H9 (cell line): ENCODE data around the gene KLF6. TPM values are rescaled to one million over a fixed set of nuclear protein-coding genes. Genes with fewer than 3 reads are reported as not detected.
A peak's percentile ranks its signal among the peaks of the same experiment; 100 is the strongest.

Source experiments
- DNase-seq: peaks from one replicate; pipeline ENCODE4 v3.0.0-alpha.2; 2017
- H2AFZ ChIP-seq: one replicate; pipeline ENCODE4 v1.6.1; 2013; ENCODE audit warnings: mild to moderate bottlenecking, low read length, control low read depth, moderate library complexity
- H2AK5ac ChIP-seq: 2 replicates; pipeline ENCODE4 v1.6.1; 2013; ENCODE audit warnings: low read length, control low read depth, mixed read lengths; ENCODE audit not compliant: insufficient read length
- H2BK120ac ChIP-seq: one replicate; pipeline ENCODE4 v1.6.1; 2013; ENCODE audit warnings: low read depth, mild to moderate bottlenecking, low read length, control low read depth, inconsistent platforms; ENCODE audit not compliant: poor library complexity, severe bottlenecking
- H2BK12ac ChIP-seq: 2 replicates; pipeline ENCODE4 v1.6.1; 2013; ENCODE audit warnings: low read length, control low read depth, mixed read lengths, low read depth; ENCODE audit not compliant: insufficient read length
- H2BK15ac ChIP-seq: 2 replicates; pipeline ENCODE4 v1.6.1; 2013; ENCODE audit warnings: low read depth, low read length, control low read depth
- H2BK20ac ChIP-seq: one replicate; pipeline ENCODE4 v1.6.1; 2013; ENCODE audit warnings: low read depth, mild to moderate bottlenecking, low read length, control low read depth, inconsistent platforms; ENCODE audit not compliant: poor library complexity, severe bottlenecking
- H2BK5ac ChIP-seq: 2 replicates; pipeline ENCODE4 v1.6.1; 2013; ENCODE audit warnings: low read length, control low read depth, mixed read lengths; ENCODE audit not compliant: insufficient read length
- H3K14ac ChIP-seq: 2 replicates; pipeline ENCODE4 v1.6.1; 2013; ENCODE audit warnings: low read length, control low read depth; ENCODE audit not compliant: insufficient read depth
- H3K18ac ChIP-seq: 2 replicates; pipeline ENCODE4 v1.6.1; 2013; ENCODE audit warnings: low read depth, mild to moderate bottlenecking, mixed read lengths, low read length, control low read depth; ENCODE audit not compliant: insufficient read length
- H3K23ac ChIP-seq: 2 replicates; pipeline ENCODE4 v1.6.1; 2013; ENCODE audit warnings: low read length, control low read depth, mixed read lengths, low read depth; ENCODE audit not compliant: insufficient read length
- H3K23me2 ChIP-seq: 2 replicates; pipeline ENCODE4 v1.6.1; 2013; ENCODE audit warnings: low read depth, mild to moderate bottlenecking, mixed read lengths, low read length, control low read depth; ENCODE audit not compliant: insufficient read length, poor library complexity, severe bottlenecking
- H3K27ac ChIP-seq: 2 replicates; pipeline ENCODE4 v1.5.1; 2013; ENCODE audit warnings: low read length, control low read depth, mixed read lengths, low read depth; ENCODE audit not compliant: insufficient read length
- H3K27me3 ChIP-seq: 2 replicates; pipeline ENCODE4 v1.6.1; 2013; ENCODE audit warnings: low read length, control low read depth, inconsistent platforms; ENCODE audit not compliant: insufficient read depth
- H3K4ac ChIP-seq: 2 replicates; pipeline ENCODE4 v1.6.1; 2013; ENCODE audit warnings: low read depth, mild to moderate bottlenecking, control low read depth, inconsistent platforms, low read length, moderate library complexity
- H3K4me1 ChIP-seq: 2 replicates; pipeline ENCODE4 v1.6.1; 2013; ENCODE audit warnings: low read length, control low read depth, inconsistent platforms; ENCODE audit not compliant: insufficient read depth
- H3K4me2 ChIP-seq: 2 replicates; pipeline ENCODE4 v1.6.1; 2013; ENCODE audit warnings: low read length, control low read depth, mixed read lengths; ENCODE audit not compliant: insufficient read length, insufficient read depth
- H3K56ac ChIP-seq: 2 replicates; pipeline ENCODE4 v1.6.1; 2013; ENCODE audit warnings: low read depth, mild to moderate bottlenecking, mixed read lengths, low read length, control low read depth; ENCODE audit not compliant: insufficient read length
- H3K79me1 ChIP-seq: 2 replicates; pipeline ENCODE4 v1.6.1; 2013; ENCODE audit warnings: low read depth, mild to moderate bottlenecking, moderate library complexity, low read length, control low read depth, inconsistent platforms; ENCODE audit not compliant: insufficient read depth, poor library complexity, severe bottlenecking
- H3K79me2 ChIP-seq: 2 replicates; pipeline ENCODE4 v1.6.1; 2013; ENCODE audit warnings: low read length, control low read depth, inconsistent platforms; ENCODE audit not compliant: insufficient read depth
- H3K9ac ChIP-seq: 2 replicates; pipeline ENCODE4 v1.6.1; 2013; ENCODE audit warnings: low read length, control low read depth, mixed read lengths; ENCODE audit not compliant: insufficient read length; ENCODE audit errors: extremely low read depth
- H3K9me3 ChIP-seq: one replicate; pipeline ENCODE4 v1.6.1; 2013; ENCODE audit warnings: low read depth, low read length, inconsistent platforms; ENCODE audit not compliant: control insufficient read depth
- H3T11ph ChIP-seq: one replicate; pipeline ENCODE4 v1.6.1; 2013; ENCODE audit warnings: mild to moderate bottlenecking, low read length, control low read depth, inconsistent platforms
- H4K20me1 ChIP-seq: one replicate; pipeline ENCODE4 v1.6.1; 2013; ENCODE audit not compliant: control insufficient read depth, insufficient read length, insufficient read depth
- H4K5ac ChIP-seq: 2 replicates; pipeline ENCODE4 v1.6.1; 2013; ENCODE audit warnings: low read depth, mild to moderate bottlenecking, mixed read lengths, low read length, control low read depth; ENCODE audit not compliant: insufficient read length
- H4K8ac ChIP-seq: replicated peaks from 2 replicates; pipeline ENCODE4 v1.6.1; 2013; ENCODE audit warnings: low read length, control low read depth, mixed read lengths, low read depth; ENCODE audit not compliant: insufficient read length
- H4K91ac ChIP-seq: 2 replicates; pipeline ENCODE4 v1.6.1; 2013; ENCODE audit warnings: low read depth, mild to moderate bottlenecking, moderate library complexity, mixed read lengths, low read length, control low read depth; ENCODE audit not compliant: insufficient read length
- H3K27ac Mint-ChIP-seq, 3 experiments: 2 replicates in 2 of 3; 3 replicates in 1 of 3; pipeline ENCODE4 v1.8.0; 2020 to 2021; ENCODE audit warnings: mixed read lengths in 3 of 3, mild to moderate bottlenecking in 1 of 3, moderate library complexity in 1 of 3
- H3K27me3 Mint-ChIP-seq: 2 replicates; pipeline ENCODE4 v1.8.0; 2021; ENCODE audit warnings: low read depth, mild to moderate bottlenecking, moderate library complexity, mixed read lengths
- H3K36me3 Mint-ChIP-seq, 3 experiments: 2 replicates in 2 of 3; 3 replicates in 1 of 3; pipeline ENCODE4 v1.8.0; 2020 to 2021; ENCODE audit warnings: low read depth in 3 of 3, mixed read lengths in 3 of 3; ENCODE audit not compliant: insufficient read depth in 1 of 3
- H3K4me1 Mint-ChIP-seq, 2 experiments: 2 replicates each; pipeline ENCODE4 v1.8.0; 2020; ENCODE audit warnings: mixed read lengths in 2 of 2
- H3K4me3 Mint-ChIP-seq, 2 experiments: 2 replicates in 1 of 2; 3 replicates in 1 of 2; pipeline ENCODE4 v1.8.0; 2020 to 2021; ENCODE audit warnings: mild to moderate bottlenecking in 2 of 2, mixed read lengths in 2 of 2, moderate library complexity in 1 of 2
- H3K9me3 Mint-ChIP-seq, 2 experiments: 2 replicates in 1 of 2; 3 replicates in 1 of 2; pipeline ENCODE4 v1.8.0; 2020; ENCODE audit warnings: mild to moderate bottlenecking in 2 of 2, mixed read lengths in 2 of 2, moderate library complexity in 1 of 2
- WGBS: extraction: QIAGEN DNeasy Blood & Tissue Kit; methylation state at CpG from one replicate; pipeline ENCODE4 v1.1.7; 2013; ENCODE audit warnings: missing lambda C conversion rate, low lambda C conversion rate, mixed read lengths; ENCODE audit not compliant: insufficient read length; ENCODE audit errors: extremely low coverage; 5-methylcytosine and 5-hydroxymethylcytosine counted together
- total RNA-seq: library from RNA; stranded (reverse); gene quantifications from 2 replicates; pipeline ENCODE4 v1.2.1, GENCODE V29; 2021
- TF ChIP-seq, protein P1 (sequence below): fragments of 200-600 bp; sonication (generic); conservative IDR thresholded peaks from 3 replicates; pipeline ENCODE4 v1.8.0; 2021; ENCODE audit warnings: antibody characterized with exemption, mild to moderate bottlenecking

KLF6 gene
- total RNA-seq, 1 experiment from 2014 or later = 19.3 TPM

DNA sequence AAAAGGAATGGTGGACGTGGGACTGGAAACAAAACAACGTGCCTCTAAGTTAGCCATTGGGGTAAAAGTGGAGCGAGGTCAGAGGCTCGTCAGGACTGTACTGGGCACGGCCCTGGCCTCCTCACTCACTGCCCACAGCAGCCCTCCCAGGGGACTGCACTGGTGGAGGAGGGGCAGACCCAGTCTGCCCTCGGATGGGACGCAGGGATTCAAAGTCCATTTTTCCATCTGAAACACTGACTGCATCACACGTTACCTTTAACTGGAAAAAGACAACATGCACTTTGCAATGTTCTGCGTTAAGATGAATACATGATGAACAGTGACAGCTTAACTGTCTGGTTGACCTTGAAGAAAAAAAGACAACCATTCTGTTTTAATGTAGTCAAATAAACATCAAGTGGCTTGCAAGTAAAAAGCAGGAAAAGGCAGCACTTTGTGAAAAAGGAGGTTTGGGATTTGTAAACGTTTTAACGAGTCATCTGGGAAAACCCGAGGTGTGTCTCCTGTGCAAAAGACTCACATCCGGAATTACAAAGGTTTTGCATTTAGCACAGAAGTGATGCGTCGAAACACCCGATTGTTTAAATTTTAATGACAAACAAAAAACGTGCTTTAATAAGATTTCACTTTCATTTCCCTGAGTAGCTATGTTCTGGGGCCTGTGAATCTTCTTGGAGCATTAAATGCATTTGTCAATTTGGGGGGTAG is 18.8 kb downstream of the KLF6 start:
- Mint-ChIP-seq H3K4me3 (no peak overlapping the region), H3K36me3 (no peaks in the 10 kb centered on the region), H3K27me3 (peaks cover 9% of the 10 kb centered on the region), H3K4me1 (peaks cover 30 to 36% of the 10 kb centered on the region in 2 experiments), H3K9me3 (no peaks in the 10 kb centered on the region; a peak in 1 of 5 replicates), H3K27ac (no peak overlapping the region)
- no peak overlapping the region for H3K27ac ChIP-seq
- DNase-seq = no peak
- no peaks in the 10 kb centered on the region for H3K79me2 ChIP-seq
- no peaks in the 10 kb centered on the region for H4K20me1 ChIP-seq
- H3K4me2 ChIP-seq = no peak overlapping the region
- no CpG with 5 or more reads among the region's 17 CpGs for WGBS
- no peaks in the 10 kb centered on the region; the same call in 1 of the 2 replicates for H3K4me1 ChIP-seq
- no peak overlapping the region for H2BK5ac ChIP-seq
- no peak overlapping the region for H3K56ac ChIP-seq
- no peak overlapping the region for H4K8ac ChIP-seq
- H3K9ac ChIP-seq = no peak overlapping the region
- no peak overlapping the region for H3K14ac ChIP-seq
- H3K23me2 ChIP-seq = no peaks in the 10 kb centered on the region
- no peak overlapping the region for H3T11ph ChIP-seq
- H2BK12ac ChIP-seq = no peak overlapping the region
- TF ChIP-seq, protein P1, sequence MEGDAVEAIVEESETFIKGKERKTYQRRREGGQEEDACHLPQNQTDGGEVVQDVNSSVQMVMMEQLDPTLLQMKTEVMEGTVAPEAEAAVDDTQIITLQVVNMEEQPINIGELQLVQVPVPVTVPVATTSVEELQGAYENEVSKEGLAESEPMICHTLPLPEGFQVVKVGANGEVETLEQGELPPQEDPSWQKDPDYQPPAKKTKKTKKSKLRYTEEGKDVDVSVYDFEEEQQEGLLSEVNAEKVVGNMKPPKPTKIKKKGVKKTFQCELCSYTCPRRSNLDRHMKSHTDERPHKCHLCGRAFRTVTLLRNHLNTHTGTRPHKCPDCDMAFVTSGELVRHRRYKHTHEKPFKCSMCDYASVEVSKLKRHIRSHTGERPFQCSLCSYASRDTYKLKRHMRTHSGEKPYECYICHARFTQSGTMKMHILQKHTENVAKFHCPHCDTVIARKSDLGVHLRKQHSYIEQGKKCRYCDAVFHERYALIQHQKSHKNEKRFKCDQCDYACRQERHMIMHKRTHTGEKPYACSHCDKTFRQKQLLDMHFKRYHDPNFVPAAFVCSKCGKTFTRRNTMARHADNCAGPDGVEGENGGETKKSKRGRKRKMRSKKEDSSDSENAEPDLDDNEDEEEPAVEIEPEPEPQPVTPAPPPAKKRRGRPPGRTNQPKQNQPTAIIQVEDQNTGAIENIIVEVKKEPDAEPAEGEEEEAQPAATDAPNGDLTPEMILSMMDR = no peak
- no peak overlapping the region for H3K4ac ChIP-seq
- 0 out of 2 replicates have a peak, but pooled peaks cover 2% of the 10 kb centered on the region for H3K27me3 ChIP-seq
- H4K91ac ChIP-seq = no peak overlapping the region
- no peak overlapping the region for H3K23ac ChIP-seq
- H2AK5ac ChIP-seq = no peak overlapping the region
- H2BK120ac ChIP-seq = no peak overlapping the region
- no peaks in the 10 kb centered on the region for H3K9me3 ChIP-seq
- H2BK20ac ChIP-seq = no peak overlapping the region
- H3K79me1 ChIP-seq = no peaks in the 10 kb centered on the region
- H2AFZ ChIP-seq = no peak overlapping the region
- no peak overlapping the region for H4K5ac ChIP-seq
- peak overlapping the region; percentile 18 for H3K18ac ChIP-seq
- H2BK15ac ChIP-seq = no peak overlapping the region
